ENCODE measurements around the gene ERBB2. TPM values are rescaled to one million over a fixed set of nuclear protein-coding genes. Genes with fewer than 3 reads are reported as not detected.

The ERBB2 gene
- total and polyA plus RNA-seq, 2 of the 13 experiments (the other 11 are each of a cell fraction or from before 2014, with no cell fraction given) = 57.7 to 64.1 TPM

DNA sequence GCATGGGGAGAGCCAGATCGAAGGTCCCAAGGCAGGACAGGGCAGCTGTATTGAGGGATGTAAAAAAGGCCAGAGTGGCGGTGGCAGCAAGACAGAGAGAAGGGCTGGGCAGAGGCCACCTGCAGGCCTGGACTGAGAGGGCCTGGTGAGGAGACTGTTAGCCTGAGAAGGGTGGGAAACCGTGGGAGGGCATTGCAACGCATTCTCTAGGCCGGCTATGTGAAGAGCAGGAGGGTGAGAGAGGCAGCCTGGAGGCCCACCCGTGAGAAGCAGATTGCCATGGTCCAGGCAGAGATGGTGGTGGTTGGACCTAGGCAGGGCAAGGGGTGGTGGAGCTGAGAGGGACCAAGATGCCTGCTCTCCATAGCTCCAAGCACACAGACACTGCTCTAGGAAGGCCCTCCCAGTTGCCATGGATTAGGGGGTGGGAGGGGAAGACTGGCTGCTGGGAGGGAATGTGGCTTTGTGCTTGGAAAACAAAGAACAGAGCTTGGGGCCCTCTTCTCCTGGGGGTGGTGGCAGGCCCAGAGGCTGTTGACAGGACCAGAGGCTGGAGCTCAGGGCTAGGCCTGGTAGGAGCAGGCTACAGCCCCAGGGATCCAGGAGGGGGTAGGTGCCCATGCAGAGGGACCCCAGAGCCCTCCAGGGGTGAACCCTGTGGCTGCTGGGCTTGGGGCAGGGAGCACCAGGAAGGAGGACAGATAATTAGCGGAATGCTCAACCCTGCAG lies 47.1 kb upstream of the ERBB2 start (continued):
- TF ChIP-seq, protein P1, sequence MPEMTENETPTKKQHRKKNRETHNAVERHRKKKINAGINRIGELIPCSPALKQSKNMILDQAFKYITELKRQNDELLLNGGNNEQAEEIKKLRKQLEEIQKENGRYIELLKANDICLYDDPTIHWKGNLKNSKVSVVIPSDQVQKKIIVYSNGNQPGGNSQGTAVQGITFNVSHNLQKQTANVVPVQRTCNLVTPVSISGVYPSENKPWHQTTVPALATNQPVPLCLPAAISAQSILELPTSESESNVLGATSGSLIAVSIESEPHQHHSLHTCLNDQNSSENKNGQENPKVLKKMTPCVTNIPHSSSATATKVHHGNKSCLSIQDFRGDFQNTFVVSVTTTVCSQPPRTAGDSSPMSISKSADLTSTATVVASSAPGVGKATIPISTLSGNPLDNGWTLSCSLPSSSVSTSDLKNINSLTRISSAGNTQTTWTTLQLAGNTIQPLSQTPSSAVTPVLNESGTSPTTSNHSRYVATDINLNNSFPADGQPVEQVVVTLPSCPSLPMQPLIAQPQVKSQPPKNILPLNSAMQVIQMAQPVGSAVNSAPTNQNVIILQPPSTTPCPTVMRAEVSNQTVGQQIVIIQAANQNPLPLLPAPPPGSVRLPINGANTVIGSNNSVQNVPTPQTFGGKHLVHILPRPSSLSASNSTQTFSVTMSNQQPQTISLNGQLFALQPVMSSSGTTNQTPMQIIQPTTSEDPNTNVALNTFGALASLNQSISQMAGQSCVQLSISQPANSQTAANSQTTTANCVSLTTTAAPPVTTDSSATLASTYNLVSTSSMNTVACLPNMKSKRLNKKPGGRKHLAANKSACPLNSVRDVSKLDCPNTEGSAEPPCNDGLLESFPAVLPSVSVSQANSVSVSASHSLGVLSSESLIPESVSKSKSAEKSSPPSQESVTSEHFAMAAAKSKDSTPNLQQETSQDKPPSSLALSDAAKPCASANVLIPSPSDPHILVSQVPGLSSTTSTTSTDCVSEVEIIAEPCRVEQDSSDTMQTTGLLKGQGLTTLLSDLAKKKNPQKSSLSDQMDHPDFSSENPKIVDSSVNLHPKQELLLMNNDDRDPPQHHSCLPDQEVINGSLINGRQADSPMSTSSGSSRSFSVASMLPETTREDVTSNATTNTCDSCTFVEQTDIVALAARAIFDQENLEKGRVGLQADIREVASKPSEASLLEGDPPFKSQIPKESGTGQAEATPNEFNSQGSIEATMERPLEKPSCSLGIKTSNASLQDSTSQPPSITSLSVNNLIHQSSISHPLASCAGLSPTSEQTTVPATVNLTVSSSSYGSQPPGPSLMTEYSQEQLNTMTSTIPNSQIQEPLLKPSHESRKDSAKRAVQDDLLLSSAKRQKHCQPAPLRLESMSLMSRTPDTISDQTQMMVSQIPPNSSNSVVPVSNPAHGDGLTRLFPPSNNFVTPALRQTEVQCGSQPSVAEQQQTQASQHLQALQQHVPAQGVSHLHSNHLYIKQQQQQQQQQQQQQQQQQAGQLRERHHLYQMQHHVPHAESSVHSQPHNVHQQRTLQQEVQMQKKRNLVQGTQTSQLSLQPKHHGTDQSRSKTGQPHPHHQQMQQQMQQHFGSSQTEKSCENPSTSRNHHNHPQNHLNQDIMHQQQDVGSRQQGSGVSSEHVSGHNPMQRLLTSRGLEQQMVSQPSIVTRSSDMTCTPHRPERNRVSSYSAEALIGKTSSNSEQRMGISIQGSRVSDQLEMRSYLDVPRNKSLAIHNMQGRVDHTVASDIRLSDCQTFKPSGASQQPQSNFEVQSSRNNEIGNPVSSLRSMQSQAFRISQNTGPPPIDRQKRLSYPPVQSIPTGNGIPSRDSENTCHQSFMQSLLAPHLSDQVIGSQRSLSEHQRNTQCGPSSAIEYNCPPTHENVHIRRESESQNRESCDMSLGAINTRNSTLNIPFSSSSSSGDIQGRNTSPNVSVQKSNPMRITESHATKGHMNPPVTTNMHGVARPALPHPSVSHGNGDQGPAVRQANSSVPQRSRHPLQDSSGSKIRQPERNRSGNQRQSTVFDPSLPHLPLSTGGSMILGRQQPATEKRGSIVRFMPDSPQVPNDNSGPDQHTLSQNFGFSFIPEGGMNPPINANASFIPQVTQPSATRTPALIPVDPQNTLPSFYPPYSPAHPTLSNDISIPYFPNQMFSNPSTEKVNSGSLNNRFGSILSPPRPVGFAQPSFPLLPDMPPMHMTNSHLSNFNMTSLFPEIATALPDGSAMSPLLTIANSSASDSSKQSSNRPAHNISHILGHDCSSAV (CRISPR knock-in tag; IDR thresholded peaks at IDR 0.05; ENCODE audit: borderline replicate concordance) = no peak
- TF ChIP-seq, protein P2, sequence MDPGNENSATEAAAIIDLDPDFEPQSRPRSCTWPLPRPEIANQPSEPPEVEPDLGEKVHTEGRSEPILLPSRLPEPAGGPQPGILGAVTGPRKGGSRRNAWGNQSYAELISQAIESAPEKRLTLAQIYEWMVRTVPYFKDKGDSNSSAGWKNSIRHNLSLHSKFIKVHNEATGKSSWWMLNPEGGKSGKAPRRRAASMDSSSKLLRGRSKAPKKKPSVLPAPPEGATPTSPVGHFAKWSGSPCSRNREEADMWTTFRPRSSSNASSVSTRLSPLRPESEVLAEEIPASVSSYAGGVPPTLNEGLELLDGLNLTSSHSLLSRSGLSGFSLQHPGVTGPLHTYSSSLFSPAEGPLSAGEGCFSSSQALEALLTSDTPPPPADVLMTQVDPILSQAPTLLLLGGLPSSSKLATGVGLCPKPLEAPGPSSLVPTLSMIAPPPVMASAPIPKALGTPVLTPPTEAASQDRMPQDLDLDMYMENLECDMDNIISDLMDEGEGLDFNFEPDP (CRISPR knock-in tag; conservative IDR thresholded peaks at IDR 0.05) = no peak
- no peak for TF ChIP-seq CREB3 (CRISPR knock-in tag; IDR thresholded peaks at IDR 0.05)
- no peak for TF ChIP-seq KLF6 (CRISPR knock-in tag; IDR thresholded peaks at IDR 0.05)
- TF ChIP-seq, protein P3, sequence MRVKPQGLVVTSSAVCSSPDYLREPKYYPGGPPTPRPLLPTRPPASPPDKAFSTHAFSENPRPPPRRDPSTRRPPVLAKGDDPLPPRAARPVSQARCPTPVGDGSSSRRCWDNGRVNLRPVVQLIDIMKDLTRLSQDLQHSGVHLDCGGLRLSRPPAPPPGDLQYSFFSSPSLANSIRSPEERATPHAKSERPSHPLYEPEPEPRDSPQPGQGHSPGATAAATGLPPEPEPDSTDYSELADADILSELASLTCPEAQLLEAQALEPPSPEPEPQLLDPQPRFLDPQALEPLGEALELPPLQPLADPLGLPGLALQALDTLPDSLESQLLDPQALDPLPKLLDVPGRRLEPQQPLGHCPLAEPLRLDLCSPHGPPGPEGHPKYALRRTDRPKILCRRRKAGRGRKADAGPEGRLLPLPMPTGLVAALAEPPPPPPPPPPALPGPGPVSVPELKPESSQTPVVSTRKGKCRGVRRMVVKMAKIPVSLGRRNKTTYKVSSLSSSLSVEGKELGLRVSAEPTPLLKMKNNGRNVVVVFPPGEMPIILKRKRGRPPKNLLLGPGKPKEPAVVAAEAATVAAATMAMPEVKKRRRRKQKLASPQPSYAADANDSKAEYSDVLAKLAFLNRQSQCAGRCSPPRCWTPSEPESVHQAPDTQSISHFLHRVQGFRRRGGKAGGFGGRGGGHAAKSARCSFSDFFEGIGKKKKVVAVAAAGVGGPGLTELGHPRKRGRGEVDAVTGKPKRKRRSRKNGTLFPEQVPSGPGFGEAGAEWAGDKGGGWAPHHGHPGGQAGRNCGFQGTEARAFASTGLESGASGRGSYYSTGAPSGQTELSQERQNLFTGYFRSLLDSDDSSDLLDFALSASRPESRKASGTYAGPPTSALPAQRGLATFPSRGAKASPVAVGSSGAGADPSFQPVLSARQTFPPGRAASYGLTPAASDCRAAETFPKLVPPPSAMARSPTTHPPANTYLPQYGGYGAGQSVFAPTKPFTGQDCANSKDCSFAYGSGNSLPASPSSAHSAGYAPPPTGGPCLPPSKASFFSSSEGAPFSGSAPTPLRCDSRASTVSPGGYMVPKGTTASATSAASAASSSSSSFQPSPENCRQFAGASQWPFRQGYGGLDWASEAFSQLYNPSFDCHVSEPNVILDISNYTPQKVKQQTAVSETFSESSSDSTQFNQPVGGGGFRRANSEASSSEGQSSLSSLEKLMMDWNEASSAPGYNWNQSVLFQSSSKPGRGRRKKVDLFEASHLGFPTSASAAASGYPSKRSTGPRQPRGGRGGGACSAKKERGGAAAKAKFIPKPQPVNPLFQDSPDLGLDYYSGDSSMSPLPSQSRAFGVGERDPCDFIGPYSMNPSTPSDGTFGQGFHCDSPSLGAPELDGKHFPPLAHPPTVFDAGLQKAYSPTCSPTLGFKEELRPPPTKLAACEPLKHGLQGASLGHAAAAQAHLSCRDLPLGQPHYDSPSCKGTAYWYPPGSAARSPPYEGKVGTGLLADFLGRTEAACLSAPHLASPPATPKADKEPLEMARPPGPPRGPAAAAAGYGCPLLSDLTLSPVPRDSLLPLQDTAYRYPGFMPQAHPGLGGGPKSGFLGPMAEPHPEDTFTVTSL (CRISPR knock-in tag; IDR thresholded peaks at IDR 0.05; ENCODE audit: borderline replicate concordance) = no peak
- TF ChIP-seq ZNF138 (CRISPR knock-in tag; IDR thresholded peaks at IDR 0.05; ENCODE audit: low read depth) = 0 out of 2 replicates have a peak, but pooled peaks have one; percentile 36
- TF ChIP-seq ZNF24 (IDR thresholded peaks at IDR 0.05) = no peak
